GM18907 (cell line): ENCODE measurements around the gene SHC4.

Experiments
- ATAC-seq: cut with Tn5 transposase; IDR thresholded peaks from one replicate; pipeline ENCODE4 v1.9.1; 2021; ENCODE audit warnings: mild to moderate bottlenecking, moderate library complexity; ENCODE audit not compliant: unreplicated experiment

SHC4 gene, protein sequence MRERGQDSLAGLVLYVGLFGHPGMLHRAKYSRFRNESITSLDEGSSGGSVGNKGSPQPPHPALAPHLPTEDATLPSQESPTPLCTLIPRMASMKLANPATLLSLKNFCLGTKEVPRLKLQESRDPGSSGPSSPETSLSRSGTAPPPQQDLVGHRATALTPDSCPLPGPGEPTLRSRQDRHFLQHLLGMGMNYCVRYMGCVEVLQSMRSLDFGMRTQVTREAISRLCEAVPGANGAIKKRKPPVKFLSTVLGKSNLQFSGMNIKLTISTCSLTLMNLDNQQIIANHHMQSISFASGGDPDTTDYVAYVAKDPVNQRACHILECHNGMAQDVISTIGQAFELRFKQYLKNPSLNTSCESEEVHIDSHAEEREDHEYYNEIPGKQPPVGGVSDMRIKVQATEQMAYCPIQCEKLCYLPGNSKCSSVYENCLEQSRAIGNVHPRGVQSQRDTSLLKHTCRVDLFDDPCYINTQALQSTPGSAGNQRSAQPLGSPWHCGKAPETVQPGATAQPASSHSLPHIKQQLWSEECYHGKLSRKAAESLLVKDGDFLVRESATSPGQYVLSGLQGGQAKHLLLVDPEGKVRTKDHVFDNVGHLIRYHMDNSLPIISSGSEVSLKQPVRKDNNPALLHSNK

DNA sequence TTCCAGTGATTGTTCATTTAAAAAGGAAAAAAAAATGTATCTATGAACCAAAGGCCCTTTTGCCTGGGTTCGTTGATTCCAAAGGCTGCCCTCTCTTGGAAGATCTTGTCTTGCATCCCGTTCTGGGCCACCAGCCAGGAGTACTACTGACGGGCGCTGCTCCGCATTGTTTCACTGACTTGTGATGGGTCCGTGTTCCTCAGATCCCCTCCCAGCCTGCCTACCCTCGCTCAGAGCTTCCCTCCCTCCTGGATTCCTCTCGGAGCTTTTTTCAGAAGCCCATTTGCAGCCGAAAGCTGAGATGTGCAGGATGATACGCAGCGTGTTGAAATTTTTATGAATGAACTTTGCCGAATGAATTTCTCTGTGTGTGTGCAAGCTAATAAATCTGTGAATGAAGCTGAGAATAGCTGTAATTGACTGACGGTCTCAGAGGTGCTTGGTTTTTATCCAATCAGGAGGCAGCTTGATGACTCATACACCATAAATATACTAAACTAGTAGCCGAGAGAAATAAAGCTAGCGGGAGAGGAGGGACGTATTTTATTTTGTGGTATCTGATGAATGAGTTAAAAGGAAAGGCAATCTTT, at the start of gene SHC4:
Gene SHC4, minus strand, starts transcription at position 396 of the 590 bp plus-strand sequence. CDS start 904 bp downstream, outside the sequence.
- peak; percentile 66 for ATAC-seq

DNA sequence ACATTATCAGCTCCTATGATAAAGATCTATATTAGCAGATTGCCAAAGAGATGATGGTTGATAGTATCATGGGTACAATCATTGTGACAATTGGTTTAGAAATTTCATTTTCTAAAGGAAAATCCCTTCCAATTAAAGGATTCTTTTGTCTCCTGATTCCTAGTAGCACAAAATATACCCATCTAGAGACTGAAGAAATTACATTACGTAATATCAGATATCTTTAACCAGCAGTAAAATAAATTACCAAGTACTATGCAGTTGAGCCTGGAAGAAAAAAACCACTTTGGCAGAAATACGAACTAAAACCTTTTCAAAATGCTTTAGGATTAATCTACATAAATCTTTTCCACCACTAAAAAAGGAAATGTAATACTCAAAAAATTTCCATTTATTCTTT, 35.6 kb upstream of the SHC4 start:
- no peak for ATAC-seq

DNA sequence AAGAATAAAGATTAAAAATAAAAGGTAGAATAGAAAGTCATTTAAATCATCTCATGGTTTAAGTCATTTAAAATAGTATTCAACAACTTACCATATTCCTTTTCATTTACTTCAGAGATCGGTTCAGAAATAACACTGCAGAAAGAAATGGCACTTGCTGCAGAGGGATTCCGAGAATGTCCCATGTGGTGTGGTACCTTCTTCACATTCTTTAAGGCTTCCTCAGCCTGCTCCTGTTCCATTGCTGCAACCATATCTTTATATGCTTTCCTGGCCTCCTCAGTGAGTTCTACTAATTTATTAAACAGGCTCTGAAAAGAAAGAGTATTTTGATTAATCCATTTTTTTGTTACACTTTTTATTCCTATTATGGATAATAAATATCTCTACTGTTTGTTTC, 32.6 kb upstream of the SHC4 start:
- ATAC-seq: no peak

DNA sequence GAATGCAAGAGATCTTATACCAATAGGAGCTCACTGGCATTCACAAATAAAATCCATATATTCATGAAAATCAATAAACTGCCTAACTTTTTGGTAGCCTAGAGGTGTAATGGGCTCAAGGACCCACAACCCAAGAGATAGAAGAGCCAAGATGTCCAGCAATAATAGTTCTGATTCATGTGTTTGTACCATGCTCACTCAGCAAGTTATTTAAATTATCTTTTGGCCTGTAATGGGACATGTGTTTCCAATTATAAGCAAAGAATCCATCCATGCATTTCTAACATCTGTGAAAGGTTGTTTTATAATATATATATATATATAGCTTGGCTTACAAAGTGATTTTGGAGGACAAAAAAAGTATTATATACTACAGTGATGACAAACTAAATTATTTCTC, 29.7 kb upstream of the SHC4 start:
- no peak for ATAC-seq

DNA sequence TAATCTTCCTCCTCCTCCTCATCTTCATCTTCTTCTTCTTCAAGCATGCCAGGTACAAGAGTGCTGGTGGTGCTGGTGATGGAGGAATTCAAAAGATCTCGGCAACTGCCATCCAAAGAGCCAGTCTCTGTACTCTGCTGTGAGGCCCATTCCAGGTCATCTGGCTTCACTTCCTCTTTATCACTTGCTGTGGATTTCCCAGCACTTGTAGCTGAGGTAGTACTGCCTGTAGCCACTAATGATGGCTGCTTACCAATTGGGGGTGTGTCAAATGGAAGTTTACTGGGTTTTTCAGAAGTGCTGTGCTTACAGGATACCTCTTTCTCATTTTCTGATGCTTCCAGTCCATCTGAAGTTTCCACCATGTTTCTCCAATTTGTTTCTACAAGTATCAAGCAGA, 28.8 kb upstream of the SHC4 start:
- ATAC-seq: peak; percentile 91

DNA sequence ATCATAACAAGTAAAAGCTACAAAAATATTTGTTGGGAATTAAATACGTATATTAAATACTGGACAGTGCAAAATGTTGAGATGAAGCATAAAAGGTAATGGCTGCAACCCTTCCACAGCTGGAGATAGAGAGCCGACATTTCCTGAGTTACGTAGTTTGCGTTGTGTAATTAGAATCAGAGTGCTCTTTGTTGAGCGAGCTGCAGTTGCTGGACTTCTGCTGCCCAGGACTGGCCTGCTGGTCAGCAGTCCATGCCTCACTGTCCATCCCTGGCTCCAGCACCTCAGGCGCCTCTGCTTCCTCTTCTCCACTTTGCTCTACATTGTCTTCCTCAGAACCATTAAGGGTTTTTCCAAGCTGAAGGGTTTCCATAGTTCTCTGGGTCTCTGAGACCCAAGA, 28.4 kb upstream of the SHC4 start:
- no peak for ATAC-seq

DNA sequence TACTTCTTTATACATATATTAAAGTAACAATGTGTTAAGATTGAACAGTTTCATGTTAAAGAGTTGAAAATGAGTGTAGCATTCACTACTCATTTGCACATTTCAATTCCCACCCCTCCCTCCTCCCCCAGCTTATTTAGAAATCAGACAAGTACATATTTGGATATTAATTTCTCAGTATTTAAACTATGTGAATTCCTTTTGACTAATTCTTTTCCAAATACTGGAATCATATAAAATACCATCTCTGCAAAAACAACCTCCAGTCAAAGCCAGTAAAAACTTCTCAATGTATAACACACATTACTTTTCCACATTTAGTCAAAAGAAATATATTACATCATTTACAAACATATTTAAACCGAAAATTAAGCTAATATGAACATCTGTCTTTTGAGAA, 25.5 kb upstream of the SHC4 start:
- ATAC-seq: no peak

DNA sequence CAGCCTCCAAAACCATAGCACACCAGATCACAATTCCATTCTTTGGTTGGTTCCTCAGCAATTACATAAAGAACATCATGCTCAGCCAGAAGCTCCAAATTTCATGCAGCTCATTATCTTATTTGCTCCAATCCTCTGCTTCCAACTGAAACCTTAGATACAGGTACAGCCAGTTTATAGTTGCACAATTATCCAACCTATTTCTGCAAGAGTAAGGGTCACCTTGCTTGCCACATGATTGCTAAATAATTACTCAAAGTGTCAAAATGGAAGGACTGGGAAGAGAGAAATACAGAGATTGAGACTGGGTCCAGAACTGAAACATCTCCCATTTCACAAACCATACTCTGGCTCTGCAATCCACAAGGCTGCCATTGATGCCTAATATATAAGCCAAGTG, 23.4 kb upstream of the SHC4 start:
- ATAC-seq: no peak

DNA sequence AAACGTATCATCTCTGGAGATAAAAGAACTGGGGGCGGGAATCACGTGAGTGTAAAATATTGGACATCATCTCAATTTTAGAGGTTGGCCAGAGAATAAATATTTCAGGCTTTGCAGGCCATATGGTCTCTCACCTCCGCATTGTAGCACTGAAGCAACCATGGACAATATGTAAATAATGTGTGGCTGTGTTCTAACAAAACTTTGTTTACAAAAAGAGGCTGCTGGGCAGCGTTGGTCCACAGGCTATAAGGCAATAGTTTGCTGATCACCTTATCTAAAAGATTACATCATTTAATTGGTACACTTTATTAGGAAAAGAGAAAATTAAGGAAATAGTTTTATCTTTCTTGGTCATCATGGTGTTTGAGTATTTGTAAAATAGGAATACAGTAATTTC, 22.5 kb upstream of the SHC4 start:
- ATAC-seq: no peak

DNA sequence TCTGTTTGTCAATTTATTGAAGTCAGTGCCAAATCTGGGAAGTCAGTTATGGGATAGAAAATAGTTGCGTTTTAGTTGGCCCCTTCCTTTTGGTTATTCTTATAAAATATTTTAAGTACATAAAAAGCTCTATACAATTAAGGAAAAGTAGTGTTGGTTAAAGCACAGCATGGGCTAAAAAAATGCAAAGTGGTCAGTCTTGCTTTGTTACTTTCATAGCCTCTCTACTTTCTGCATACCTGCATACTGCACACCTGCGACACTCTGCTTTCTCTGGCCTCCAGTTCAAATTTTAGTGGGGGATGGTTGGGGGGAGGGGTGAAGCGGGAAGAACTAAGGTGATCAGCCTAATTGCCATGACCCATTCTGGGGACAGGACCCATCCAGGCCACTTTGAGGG, 21.8 kb upstream of the SHC4 start:
- no peak for ATAC-seq

DNA sequence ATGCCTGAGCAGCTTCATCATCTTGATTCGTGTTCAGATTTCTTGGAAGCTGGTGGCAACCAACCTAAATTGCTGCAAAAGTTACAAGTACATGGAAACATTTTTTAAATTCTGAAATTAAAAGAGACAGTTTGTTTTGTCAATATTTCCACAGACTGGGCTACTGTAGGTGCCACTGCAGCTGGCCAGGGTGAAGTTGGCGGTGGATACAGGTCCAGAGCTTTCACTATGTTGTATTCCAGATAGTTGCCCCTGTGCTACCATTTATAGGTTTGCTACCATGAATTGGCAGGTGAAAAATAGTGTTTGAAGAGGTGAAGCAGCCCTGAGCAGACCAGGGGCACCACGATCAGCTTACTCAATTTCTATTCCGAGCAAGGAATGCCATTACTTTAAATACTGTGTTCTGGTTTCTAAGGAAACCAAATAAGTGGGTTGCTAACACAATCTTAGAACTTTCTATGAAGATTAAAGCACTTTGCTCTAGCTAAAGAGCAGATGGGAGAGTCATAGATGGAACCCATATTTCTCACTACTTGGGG, 21.2 kb upstream of the SHC4 start:
- ATAC-seq: no peak

DNA sequence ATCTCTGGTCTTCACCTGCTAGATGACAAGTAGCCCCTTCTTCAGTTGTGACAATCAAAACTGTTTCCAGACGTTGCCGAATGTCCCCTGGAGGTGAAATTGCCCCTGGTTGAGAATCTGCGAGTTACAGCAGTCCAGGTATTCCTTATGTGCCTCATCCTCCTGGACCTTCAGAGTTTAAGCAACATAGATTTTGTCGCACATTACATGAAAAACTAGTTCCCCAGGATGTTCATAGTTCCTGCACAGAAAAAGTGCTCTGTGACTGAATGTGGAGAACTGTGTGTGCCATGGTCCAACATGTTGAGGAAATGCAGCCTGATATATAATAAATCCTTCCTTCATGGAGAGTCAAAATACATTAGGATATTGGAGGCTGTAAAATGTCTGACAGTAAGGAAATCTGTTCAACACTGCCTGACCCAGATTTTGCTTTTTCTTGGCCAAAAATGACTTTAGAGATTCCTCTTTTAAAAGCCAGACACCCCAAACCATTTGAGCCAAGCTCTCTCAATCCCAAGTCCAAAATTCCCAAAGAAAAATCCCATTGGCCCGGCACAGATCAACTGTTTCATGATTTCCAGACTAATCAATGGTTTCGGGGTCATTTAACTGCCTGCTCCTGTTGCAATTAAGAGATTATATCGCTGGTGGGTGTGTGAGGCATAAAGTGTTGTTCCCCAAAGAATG, 20.4 kb upstream of the SHC4 start:
- ATAC-seq: no peak

DNA sequence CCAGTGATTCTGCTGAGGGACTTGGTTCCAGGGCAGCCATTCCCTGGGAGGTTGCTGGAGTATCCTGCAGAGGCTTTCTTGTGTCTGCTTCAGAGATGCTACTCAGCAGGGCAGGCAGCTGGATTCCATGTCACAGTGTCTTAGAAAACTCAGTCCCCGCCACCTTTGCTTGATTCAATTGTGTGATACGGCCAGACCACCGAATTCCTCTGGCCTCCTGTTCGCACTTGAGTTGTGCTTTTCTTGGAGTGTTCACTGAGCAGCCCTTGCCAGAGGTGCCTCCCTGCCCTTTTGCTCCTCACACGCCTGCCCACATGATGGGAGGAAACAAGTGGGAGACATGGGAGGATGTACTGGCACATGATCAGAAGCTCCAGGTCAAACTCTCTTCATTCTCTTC, 19.6 kb upstream of the SHC4 start:
- ATAC-seq: no peak

DNA sequence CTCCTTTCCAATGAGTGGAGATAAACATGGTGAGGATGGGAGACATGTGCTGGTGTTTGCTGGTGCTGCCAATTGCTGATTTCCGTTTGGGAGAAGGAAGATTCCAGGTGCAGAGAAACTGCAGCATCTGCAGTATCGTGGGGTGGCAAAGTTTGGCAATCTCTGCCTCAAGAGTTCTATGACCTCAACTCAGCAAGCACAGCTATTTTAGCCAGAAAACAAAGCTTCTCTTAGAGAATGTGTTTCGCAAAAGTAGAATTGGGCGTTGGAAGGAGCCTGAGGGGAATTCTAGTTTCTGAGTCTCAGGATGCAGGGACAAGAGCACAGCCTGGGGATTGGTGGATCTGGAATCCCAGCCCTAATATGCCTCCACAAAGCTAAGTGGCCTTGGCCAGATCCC, 18.2 kb upstream of the SHC4 start:
- no peak for ATAC-seq

DNA sequence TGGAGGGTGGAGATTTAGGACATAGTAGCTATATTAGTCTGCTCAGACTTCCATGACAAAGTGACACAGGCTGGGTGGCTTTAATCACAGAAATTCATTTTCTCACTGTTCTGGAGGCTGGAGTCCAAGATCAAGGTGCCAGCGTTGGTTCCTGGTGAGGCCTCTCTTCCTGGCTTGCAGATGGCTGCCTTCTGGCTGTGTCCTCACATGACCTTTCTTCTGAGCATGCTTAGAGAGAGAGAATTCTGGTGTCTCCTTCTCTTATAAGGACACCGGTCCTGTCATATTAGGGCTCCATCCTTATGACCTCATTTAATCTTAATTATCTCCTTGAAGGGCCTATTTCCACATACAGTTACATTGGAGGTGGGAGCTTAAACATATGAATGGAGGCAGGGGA, 14.9 kb upstream of the SHC4 start:
- ATAC-seq: no peak

DNA sequence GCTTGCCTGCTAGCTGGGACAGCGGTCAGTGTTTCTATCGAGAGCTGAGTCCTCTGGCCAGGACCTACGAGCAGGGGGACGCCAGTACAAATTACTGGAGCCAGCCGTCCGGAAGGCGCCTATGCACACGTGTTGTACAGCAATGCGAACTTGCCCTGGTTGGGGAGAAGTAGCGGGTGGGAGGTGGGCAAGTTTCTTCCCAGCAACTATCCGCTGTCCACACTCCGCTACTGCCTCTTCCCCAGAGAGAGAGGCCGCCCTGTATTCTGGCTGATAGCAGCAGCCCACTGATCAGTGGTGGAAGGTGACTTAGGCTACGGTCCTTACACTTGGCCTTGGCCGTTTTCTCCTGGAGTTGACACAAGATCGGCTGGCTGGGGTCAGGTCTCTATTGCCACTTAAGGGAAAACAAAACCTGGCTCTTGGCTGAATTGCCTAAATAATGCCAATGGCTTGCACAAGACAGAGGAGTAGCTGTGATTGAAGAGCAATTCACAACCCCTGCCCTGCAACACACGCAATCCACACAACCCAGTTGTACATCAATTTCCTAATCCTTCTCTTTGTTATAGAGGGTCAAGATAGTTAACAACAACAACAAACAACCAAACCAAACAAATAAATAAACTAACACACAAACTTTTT, 12.8 kb upstream of the SHC4 start:
- ATAC-seq: no peak

DNA sequence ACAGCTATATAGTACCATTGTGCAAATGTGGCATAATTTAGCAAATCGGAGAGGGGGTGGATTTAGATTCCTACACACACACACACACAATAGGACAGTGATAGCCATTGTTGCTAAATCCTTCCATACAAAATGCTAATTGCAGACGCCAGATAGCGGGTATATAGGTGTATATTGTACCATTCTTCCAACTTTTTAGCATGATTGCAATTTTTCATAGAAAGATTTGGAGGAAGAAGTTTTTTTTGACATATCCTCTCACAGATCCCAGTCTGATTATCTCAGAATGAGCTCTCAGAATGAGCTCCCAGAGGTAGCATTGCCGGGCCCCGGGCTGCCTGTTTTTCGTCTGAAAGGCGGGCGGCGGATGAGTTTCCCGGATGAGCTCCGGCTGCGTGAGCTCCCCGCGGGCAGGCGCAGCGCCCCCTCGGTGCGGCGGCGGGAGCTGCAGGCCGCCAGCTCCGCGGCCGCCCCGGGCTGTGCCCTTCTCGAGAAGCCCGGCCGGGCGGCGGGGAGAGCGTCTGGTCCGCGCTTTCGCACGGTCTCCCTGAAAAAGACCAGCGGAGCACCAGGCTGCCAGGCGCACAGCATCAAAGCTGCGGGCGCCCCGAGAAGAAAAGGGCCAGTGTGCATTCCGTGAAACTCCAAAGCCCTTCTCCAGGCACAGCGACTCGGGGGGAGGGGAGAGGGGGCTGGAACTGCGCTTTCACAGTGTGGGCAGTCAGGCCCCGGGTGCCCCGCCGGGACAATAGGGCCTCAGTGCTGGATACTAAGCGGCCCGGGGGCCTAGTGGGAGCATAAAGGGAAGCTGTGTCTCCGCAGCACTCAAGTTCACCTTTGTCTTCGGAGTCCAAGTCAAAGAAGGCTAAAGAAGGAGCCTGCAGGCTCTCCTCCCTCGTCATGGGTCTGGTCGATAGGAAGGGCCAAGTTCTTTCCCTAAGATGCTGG, 12.0 kb upstream of the SHC4 start:
- ATAC-seq: peak; percentile 92

DNA sequence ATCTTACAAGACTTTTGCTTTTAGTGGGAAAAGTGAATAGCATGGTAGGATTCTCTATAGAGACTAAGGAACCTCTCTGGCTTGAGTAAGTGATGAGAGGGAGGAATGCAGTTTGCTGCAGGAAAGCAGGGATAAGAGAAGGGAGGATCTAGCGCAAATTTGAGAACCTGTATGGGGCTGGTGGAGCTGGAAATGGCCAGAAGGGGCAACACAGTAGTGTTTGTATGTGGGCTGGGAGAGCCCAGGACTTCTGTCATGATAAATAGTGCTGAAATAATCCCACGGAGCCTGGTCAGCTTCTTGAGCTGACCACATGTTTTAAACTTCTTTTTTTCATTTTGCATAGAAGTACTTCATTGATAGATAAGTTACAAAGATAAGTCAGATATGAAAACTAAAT, 11.2 kb upstream of the SHC4 start:
- ATAC-seq: no peak

DNA sequence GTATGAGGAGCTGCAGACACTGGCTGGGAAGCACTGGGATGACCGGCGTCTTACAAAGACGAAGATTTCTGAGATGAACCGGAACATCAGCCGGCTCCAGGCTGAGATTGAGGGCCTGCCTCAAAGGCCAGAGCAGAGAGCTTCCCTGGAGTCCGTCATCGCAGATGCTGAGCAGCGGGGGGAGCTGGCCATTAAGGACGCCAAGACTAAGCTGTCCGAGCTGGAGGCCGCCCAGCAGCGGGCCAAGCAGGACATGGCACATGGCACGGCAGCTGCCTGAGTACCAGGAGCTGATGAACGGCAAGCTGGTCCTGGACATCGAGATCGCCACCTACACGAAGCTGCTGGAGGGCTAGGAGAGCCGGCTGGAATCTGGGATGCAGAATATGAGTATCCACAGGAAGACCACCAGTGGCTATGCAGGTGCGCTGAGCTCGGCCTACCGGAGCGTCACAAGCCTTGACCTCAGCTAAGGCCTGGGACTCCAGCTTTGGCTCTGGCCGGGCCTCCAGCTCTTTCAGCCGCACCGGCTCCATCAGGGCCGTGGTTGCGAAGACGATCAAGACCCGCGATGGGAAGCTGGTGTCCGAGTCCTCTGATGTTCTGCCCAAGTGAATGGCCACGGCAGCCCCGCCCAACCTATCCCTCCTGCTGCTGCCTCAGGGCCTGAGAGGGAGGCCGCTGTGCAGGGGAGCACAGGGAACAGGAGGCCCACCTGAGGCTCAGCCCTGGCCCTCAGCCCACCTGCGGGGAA, 9.2 kb upstream of the SHC4 start:
- no peak for ATAC-seq
